HT1080 (cell line): ENCODE measurements around the gene PAQR9. TPM values are rescaled to one million over a fixed set of nuclear protein-coding genes. Genes with fewer than 3 reads are reported as not detected.
A peak's percentile ranks its signal among the peaks of the same experiment; 100 is the strongest.

ENCODE experiments used
- DNase-seq: peaks from one replicate; pipeline ENCODE4 v3.0.0-alpha.2; 2015; ENCODE audit warnings: low read depth
- total RNA-seq: library from RNA; depleted of rRNA; stranded (reverse); fragments of >200 nt; shearing (Covaris generic); gene quantifications from 2 replicates; pipeline ENCODE4 v1.2.3, GENCODE V29; 2014

PAQR9 gene
- total RNA-seq, 1 experiment from 2014 or later: not detected

- DNase-seq: no peak
These were observed 11.7 kb downstream of the PAQR9 start for GRCh38 chr3:142951794-142952193.

DNA sequence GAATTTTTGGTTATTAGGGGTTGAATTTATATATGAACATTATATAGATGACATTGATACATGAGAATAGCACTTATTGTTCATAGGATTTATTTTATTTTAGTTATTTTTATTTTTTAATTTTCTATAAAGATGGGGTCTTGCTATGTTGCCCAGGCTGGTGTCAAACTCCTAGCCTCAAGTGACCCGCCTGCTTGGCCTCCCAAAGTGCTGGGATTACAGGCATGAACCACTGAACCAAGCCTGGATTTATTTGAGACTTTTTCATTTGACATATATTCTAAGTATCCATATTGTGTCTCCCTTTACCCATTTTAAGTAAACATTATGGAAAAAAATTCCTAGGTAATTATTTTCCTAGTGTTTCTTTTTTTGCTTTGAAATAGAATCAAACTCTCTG, 12.5 kb downstream of the PAQR9 start:
- no peak for DNase-seq

DNA sequence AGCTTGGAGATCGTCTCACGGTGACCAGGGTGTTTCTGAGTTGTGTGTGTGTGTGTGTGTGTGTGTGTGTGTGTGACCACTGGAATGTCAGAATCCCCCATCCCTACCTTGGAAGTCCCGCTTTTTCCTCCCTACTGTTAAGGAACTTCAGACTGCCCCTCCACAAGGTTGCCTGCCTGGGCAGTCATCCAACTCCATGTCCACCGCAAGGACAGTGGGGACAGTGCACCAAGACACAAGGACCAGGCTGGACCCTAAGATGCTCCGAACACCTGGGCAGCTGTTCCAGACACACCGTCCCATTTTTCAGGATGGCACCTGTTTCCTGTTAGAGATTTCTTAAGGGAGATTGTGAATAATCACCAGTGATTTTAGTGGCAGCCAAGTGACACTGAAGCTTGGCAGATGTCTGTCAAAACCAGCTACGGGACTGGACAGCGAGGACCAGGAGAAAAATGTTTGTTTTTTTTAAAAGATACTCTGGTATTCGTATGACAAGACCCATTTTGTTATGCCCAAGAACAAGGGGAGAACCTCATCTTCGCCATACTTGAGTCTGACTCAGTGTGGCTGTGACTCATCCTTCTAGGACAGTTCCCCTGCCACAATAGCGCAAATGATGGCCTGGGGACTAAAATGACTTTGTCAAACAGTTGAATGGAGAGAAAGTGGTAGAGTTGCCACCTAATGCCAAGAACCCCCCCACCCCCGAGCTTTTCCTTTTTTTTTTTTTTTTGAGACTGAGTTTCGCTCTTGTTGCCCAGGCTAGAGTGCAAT, 15.5 kb downstream of the PAQR9 start:
- peak; percentile 70 for DNase-seq

- no peak for DNase-seq
These were observed 16.1 kb downstream of the PAQR9 start for GRCh38 chr3:142947352-142947751.

DNA sequence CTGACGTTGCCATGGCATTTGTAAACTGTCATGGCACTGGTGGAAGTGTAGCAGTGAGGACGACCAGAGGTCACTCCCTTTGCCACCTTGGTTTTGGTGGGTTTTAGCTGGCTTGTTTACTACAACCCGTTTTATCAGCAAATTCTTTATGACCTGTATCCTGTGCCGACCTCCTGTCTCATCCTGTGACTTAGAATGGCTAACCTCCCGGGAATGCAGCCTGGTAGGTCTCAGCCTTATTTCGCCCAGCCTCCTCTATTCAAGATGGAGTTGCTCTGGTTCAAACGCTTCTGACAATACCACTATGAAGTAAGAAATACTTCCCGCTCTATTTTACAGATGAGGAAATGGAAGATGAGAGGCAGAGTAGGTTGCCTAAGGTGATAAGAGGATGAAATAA, 16.6 kb downstream of the PAQR9 start:
- no peak for DNase-seq

- DNase-seq: no peak
These were observed 18.5 kb downstream of the PAQR9 start for GRCh38 chr3:142945023-142945422.

- no peak for DNase-seq
These were observed 19.1 kb downstream of the PAQR9 start for GRCh38 chr3:142944342-142944741.

- no peak for DNase-seq
These were observed 19.6 kb downstream of the PAQR9 start for GRCh38 chr3:142943870-142944269.

DNA sequence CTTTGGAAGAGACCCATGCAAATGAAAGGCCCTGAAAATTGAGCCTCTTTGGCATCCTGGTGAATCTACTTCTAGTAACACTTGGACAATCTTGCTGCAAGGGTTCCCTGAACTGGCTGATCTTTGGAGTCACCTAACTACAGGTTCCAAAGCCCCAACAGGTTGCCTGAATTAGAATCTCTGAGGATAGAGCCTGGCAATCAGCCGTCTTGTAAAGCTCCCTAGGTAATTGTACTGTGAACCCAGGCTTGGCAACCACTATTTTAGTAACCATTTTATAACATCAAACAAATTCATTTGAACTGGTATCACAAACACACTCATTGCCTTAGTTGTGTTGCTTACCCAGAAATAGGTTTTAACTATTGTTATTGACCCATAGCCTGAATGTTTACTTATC, 20.1 kb downstream of the PAQR9 start:
- DNase-seq: no peak

DNA sequence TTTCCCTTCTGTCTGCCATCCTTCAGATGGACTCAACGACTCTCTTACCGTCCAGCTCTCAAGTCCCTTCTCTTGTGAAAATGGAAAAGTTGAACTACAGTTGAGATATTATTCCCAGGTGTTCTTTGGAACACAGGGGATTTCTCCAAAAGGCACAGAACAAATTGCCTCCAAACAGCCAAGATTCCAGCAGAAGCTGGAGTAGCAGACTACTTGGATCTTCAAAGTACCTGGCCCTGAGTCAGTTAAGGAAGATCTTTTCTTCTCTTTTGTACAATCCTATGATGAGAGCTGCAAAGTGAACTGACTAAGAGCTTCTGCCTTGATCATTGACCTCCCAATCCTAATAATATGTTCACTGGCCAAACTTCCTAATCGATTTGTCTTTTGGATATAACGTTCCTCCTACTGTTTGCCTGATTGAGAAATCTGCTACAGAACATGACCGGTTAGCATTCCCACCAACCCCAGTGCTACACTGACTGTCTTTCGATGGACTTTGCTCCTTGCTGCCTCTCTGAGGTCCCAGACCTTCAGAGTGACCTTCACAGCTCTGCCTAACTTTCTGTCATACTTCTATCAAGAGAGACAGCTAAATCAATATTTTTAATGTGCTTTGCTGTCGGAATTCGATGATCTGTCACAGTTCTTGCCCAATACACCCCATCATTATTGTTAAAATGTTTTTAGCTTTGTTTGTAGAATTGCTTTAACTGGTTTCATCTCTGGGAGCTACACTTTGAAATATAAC, 21.9 kb downstream of the PAQR9 start:
- no peak for DNase-seq

GRCh38 chr3:142940472-142940871, 23.0 kb downstream of the PAQR9 start:
- DNase-seq: no peak

- no peak for DNase-seq
These were observed 23.5 kb downstream of the PAQR9 start for GRCh38 chr3:142940000-142940399.

- no peak for DNase-seq
These were observed 27.5 kb downstream of the PAQR9 start for GRCh38 chr3:142935963-142936362.

- no peak for DNase-seq
These were observed 28.6 kb downstream of the PAQR9 start for GRCh38 chr3:142934887-142935269.

DNA sequence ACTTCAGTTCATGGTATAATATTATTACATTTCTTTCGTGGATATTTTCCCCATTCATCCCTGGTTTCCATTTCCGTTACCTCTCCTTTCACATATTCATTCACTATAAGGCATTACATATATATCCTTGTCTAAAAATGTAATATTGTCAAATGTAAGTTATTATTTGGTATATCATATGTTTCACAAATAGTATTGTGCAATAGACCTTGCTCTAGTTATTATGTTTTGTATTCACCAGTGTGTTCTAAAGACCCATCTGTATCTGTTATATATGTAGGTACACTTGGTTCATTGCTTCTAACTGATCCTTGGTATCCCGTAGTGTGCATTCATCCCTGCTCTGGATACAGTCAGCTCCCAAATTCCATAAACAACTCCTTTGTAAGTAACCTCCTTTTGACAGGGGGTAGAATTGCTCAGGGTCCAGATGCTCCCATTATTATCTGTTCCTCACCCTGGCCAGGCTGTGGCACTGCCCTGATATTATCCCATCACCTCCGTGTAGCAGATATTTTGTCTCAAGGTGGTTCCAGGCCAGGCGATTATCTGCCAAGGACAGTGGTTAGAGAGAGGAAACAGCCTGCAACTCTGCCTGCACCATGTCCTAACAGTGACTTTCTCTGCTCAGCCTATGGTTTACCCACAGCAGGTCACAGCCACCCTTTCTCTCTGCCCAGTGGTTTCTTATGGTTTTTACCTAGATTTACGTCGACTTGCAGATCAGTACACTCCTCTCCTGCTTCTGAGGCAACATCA, 29.2 kb downstream of the PAQR9 start:
- DNase-seq: no peak

GRCh38 chr3:142931222-142931621, 32.3 kb downstream of the PAQR9 start:
- DNase-seq: peak; percentile 38

DNA sequence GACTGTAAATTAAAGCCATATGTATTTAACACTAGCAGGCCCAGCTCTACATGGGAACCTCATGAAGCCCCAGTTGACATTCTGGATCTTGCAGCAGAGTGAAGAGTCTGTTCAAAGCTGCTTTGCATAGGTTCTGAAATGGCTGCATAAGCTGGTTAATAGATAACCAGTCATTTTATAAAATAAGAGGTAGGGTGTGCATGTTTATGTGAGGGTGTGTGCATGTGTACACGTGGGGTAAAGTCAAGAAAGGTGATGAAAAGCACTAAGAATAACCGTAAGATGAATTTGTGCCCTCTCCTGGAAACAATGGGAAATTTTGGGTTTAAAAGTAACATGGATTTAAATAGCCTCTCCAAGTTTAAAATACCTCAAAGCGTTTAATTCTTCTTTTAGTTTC, 33.0 kb downstream of the PAQR9 start:
- no peak for DNase-seq

GRCh38 chr3:142929890-142930289, 33.6 kb downstream of the PAQR9 start:
- DNase-seq: no peak

DNA sequence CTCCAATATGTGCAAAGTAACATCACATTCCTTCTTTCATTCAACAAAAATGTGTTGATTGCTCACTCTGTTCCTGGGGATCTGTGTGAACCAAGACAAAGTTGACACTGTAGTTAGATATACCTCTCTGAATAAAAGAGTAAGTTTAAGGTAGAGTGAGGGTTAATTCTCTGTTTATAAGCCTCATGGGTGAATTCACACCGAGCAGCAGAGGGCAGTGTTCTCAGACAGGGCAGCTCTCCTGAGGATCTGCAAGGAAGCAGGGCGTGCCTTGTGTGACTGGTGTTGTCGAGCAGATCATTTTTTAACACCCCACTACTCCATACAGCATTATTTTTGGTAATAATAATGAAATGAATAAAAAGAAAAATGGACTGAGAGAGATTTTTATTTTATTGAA, 34.4 kb downstream of the PAQR9 start:
- peak; percentile 48 for DNase-seq

GRCh38 chr3:142926368-142926944, 37.0 kb downstream of the PAQR9 start:
- no peak for DNase-seq

DNA sequence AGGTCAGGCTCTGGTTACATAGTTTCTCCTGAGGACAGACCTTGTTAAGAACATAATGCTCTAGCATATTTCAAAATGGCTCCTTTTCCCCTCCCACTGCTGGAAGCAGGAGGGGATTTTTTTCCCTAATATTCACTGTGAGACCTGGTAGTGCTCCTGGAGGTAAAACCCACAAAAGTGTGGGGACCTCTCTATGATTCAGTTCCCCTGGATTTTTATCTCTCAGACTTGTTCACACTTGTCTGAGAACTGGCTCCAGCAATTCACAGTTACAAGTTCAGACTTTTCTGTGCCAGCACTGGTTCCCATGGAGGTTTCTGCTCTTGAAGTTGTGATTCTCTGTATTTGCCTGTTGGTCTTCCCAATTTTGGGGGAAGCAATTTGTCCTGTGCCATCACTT, 38.3 kb downstream of the PAQR9 start:
- no peak for DNase-seq

GRCh38 chr3:142923694-142924093, 39.8 kb downstream of the PAQR9 start:
- DNase-seq: no peak
